ENCODE measurements around the gene MVB12B.

GRCh38 chr9:126472198-126472947, 145.7 kb downstream of the MVB12B start:
- TF ChIP-seq CTCF (IDR thresholded peaks at IDR 0.05) (no peak), ZFX (IDR thresholded peaks at IDR 0.05; ENCODE audit: borderline replicate concordance) (no peak)

All from 22Rv1 (cell line).